GM18505 (cell line): Measurements from ENCODE around the gene RASL10B.
"Not testable (repeated sequence)": the region's sequence is repeated elsewhere in the genome, so short reads cannot be mapped to it uniquely, and the experiment has no call there.

Source experiments
- ATAC-seq: cut with Tn5 transposase; IDR thresholded peaks from one replicate; pipeline ENCODE4 v1.9.1; 2021; ENCODE audit not compliant: unreplicated experiment
- POLR2A ChIP-seq: IDR thresholded peaks from 4 replicates; pipeline ENCODE4 v1.6.1; 2011; ENCODE audit warnings: borderline replicate concordance; ENCODE audit not compliant: insufficient read depth, insufficient read length; ENCODE audit errors: extremely low read depth

Gene RASL10B

GRCh38 chr17:35731239-35731916 is at the start of gene RASL10B:
RASL10B (plus strand) TSS chr17:35731639; CDS start chr17:35735185, 3,546 bp downstream.
- ATAC-seq = no peak
- no peak for TF ChIP-seq POLR2A

GRCh38 chr17:35683591-35683990 is 47.8 kb upstream of the RASL10B start:
- no peak for ATAC-seq
- no peak for TF ChIP-seq POLR2A

- no peak for TF ChIP-seq POLR2A
Observed at GRCh38 chr17:35684055-35684802, 47.2 kb upstream of the RASL10B start.

GRCh38 chr17:35692512-35693210 is 38.8 kb upstream of the RASL10B start:
- ATAC-seq = no peak
- TF ChIP-seq POLR2A = no peak

More at GRCh38 chr17:35684055-35684802, 47.2 kb upstream of the RASL10B start:
- no peak for ATAC-seq

GRCh38 chr17:35693662-35694061 is 37.8 kb upstream of the RASL10B start:
- ATAC-seq = no peak
- TF ChIP-seq POLR2A = no peak

DNA sequence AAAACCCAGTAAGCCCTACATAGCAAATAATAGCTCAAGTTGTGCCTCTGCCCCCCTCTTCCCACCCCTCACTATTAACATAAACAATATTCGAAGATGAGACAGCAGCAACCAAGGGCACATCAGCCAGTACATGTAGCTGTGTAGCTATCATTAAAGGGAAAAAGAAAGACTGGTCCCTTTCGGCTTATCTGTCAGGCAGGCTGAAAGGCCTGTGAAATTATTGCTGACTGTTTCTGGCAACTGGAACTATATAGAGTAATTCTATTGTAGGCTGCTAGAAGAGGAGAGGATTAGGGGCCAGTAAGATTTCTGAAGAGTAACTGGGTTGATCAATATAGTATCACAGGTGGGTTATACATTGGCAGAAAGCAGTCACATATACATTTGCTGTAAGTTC is 36.5 kb upstream of the RASL10B start:
- TF ChIP-seq POLR2A = no peak
- ATAC-seq = no peak

DNA sequence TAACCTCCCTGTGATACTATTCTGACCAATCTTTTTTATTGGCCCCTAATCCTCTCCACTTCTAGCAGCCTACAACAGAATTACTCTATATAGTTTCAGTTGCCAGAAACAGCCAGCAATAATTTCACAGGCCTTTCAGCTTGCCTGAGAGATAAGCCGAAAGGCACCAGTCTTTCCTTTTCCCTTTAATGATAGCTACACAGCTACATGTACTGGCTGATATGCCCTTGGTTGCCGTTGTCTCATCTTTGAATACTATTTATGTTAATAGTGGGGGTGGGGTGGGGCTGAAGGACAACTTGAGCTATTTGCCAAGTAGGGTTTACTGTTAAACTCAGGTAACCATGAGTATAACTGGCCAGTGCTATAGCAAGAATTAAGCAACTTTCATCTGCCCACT is 35.8 kb upstream of the RASL10B start:
- ATAC-seq = no peak
- no peak for TF ChIP-seq POLR2A

DNA sequence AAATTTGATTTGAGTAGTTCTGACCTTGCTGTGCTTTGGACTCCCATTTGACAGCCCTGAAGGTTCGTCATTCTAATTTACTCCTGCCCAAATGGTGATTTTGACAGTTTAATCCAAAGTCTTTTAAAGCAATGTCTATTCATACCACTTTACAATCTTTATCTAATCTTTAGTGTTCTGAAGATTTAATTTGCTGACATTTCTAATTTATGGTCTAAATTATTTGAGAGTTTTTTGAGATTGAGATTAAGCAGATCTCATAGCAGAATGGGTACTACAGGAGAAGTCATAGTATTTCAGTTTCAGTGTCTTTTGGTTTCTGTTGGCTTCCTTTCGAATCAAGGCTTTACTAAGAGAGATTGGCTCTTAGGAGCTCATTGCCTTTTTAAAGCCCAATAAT is 32.6 kb upstream of the RASL10B start:
- no peak for TF ChIP-seq POLR2A
- ATAC-seq = no peak

GRCh38 chr17:35700150-35700549 is 31.3 kb upstream of the RASL10B start:
- no peak for ATAC-seq
- TF ChIP-seq POLR2A = no peak

- no peak for ATAC-seq
- TF ChIP-seq POLR2A = no peak
Observed at GRCh38 chr17:35701491-35701890, 29.9 kb upstream of the RASL10B start.

DNA sequence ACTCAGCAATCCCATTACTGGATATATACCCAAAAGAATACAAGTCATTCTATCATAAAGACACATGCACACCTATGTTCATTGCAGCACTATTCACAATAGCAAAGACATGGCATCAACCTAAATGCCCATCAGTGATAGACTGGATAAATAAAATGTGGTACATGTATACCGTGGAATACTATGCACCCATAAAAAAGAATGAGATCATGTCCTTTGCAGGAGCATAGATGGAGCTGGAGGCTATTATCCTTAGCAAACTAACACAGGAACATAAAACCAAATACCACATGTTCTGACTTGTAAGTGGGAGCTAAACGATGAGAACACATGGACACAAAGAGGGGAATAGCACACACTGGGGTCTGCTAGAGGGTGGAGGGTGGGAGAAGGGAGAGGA is 28.1 kb upstream of the RASL10B start:
- not testable (repeated sequence) for ATAC-seq

DNA sequence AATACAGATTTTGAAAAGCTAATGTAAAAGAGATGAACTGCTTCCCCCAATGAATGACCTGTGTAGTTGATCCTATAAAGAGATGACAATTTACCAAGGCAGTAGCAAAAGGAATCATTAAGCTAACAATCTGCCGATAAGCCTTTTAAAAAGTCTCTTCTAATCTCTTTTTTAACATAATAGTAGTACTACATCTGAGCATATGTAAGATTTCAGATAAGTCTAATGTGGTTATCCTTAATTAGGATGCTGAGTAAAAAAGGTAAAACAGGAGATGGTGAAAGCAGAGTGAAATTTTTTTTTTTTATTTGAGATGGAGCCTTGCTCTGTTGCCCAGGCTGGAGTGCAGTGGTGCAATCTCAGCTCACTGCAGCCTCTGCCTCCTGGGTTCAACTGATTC is 26.2 kb upstream of the RASL10B start:
- TF ChIP-seq POLR2A = no peak
- no peak for ATAC-seq

- ATAC-seq = no peak
Observed at GRCh38 chr17:35705705-35706104, 25.7 kb upstream of the RASL10B start.

DNA sequence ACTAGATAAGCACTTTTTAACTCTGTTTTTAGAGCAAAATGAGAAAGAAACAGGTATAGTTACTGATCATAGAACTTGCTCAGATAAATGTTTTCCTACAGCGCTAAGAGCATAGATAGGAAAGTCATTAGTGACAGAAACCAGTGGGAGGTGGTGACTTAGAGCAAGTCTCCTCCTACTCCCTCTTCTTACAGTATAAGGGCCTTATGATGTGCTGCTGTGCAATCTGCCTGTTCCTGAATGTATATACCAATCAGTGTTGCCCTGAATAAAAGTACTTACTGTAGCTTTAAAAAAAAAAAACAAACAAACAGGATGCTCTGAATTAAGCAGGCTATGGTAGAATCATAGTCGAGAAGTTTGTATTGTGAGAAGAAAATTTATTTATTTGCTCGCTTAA is 23.3 kb upstream of the RASL10B start:
- ATAC-seq = no peak
- TF ChIP-seq POLR2A = no peak

More at GRCh38 chr17:35705705-35706104, 25.7 kb upstream of the RASL10B start:
- no peak for TF ChIP-seq POLR2A
